GM12878 (cell line): Measurements from ENCODE around the gene IL27RA. TPM values are rescaled to one million over a fixed set of nuclear protein-coding genes. Genes with fewer than 3 reads are reported as not detected.

ENCODE experiments used
- ATAC-seq: fragments of 200-7000 bp; cut with Tn5 transposase; 3 replicates; pipeline ENCODE4 v1.9.1; 2020; ENCODE audit warnings: mild to moderate bottlenecking, moderate library complexity
- BruUV-seq: library from RNA; stranded (reverse); fragments of 400-500 nt; replicated peaks from 2 replicates; lab custom pipeline; 2021; lab: Mats Ljungman, UMichigan
- CTCF ChIA-PET: fragments of 300-600 bp; sonication (Branson Sonifier 250); formaldehyde crosslinking; extraction: SDS; loops from one replicate; lab custom pipeline; 2021; ENCODE audit warnings: inconsistent platforms; lab: Yijun Ruan, JAX
- POLR2A ChIA-PET: fragments of 350-600 bp; formaldehyde crosslinking; extraction: SDS; loops from one replicate; lab custom pipeline; 2021; ENCODE audit warnings: inconsistent platforms; lab: Charles Lee
- RAD21 ChIA-PET: fragments of 300-600 bp; sonication (Branson Sonifier 250); formaldehyde crosslinking; loops from one replicate; lab custom pipeline; 2023; ENCODE audit warnings: antibody characterized with exemption; ENCODE audit not compliant: unreplicated experiment; lab: Charles Lee
- SMC1A ChIA-PET: fragments of 300-600 bp; sonication (Branson Sonifier 250); formaldehyde crosslinking; loops from one replicate; lab custom pipeline; 2023; ENCODE audit not compliant: unreplicated experiment, uncharacterized antibody; lab: Charles Lee
- DNase-seq: peaks from one replicate; pipeline ENCODE4 v3.0.0-alpha.2; 2011; ENCODE audit warnings: low read depth, low spot score
- FAIRE-seq: peaks from 3 replicates; lab custom pipeline; 2011; peaks lifted over from hg19 to GRCh38; lab: Jason Lieb, UNC
- H2AFZ ChIP-seq: 2 replicates; pipeline ENCODE4 v1.6.0; 2011; ENCODE audit warnings: low read depth, low read length, control low read depth; ENCODE audit not compliant: control insufficient read depth
- H3K27ac ChIP-seq: 2 replicates; pipeline ENCODE4 v1.5.1; 2011; ENCODE audit warnings: control low read depth; ENCODE audit not compliant: control insufficient read depth, insufficient read depth
- H3K27me3 ChIP-seq, 2 experiments: replicated peaks in 1 of 2; 2 replicates each; pipeline versions ENCODE4 v1.6.0 to v1.6.1; 2011; ENCODE audit warnings: low read length in 1 of 2; ENCODE audit not compliant: control insufficient read depth in 2 of 2, insufficient read depth in 2 of 2
- H3K36me3 ChIP-seq, 2 experiments: 2 replicates each; pipeline ENCODE4 v1.5.1; 2011; ENCODE audit warnings: low read length in 1 of 2; ENCODE audit not compliant: control insufficient read depth in 2 of 2, insufficient read depth in 2 of 2
- H3K4me1 ChIP-seq: 2 replicates; pipeline ENCODE4 v1.6.1; 2011; ENCODE audit warnings: mild to moderate bottlenecking, low read length, moderate library complexity, mixed read lengths; ENCODE audit not compliant: control insufficient read depth, insufficient read depth
- H3K4me2 ChIP-seq: 2 replicates; pipeline ENCODE4 v1.6.0; 2011; ENCODE audit warnings: control low read depth; ENCODE audit not compliant: control insufficient read depth, insufficient read depth
- H3K4me3 ChIP-seq: fragments of 200-600 bp; sonication (generic); 2 replicates; pipeline ENCODE4 v1.5.1; 2016
- H3K79me2 ChIP-seq: 2 replicates; pipeline ENCODE4 v1.6.0; 2011; ENCODE audit warnings: low read length; ENCODE audit not compliant: control insufficient read depth, insufficient read depth
- H3K9ac ChIP-seq: 2 replicates; pipeline ENCODE4 v1.8.0; 2011; ENCODE audit warnings: low read length, control low read depth, mixed read lengths; ENCODE audit not compliant: control insufficient read depth, insufficient read depth
- H3K9me3 ChIP-seq: replicated peaks from 3 replicates; pipeline ENCODE4 v1.5.1; 2011; ENCODE audit warnings: mild to moderate bottlenecking, low read length; ENCODE audit not compliant: control insufficient read depth, insufficient read depth
- H4K20me1 ChIP-seq: 2 replicates; pipeline ENCODE4 v1.6.0; 2011; ENCODE audit not compliant: control insufficient read depth, insufficient read depth
- CREB1 ChIP-seq: IDR thresholded peaks from 2 replicates; pipeline ENCODE4 v1.6.1; 2012; ENCODE audit warnings: low read depth, mild to moderate bottlenecking, inconsistent platforms
- ETV6 ChIP-seq, 2 experiments: fragments of 450-650 bp in 1 of 2; IDR thresholded peaks in 1 of 2; conservative IDR thresholded peaks in 1 of 2; 2 replicates each; pipeline ENCODE4 v1.6.1; 2014; ENCODE audit warnings: antibody characterized with exemption in 1 of 2, borderline replicate concordance in 1 of 2, low read depth in 1 of 2, mild to moderate bottlenecking in 1 of 2, moderate library complexity in 1 of 2
- HSF1 ChIP-seq: fragments of 150-350 bp; IDR thresholded peaks from 2 replicates; pipeline ENCODE4 v1.6.1; 2014; ENCODE audit warnings: mild to moderate bottlenecking, low read depth, low read length
- IKZF2 ChIP-seq, 2 experiments: fragments of 450-650 bp; IDR thresholded peaks; 2 replicates each; pipeline ENCODE4 v1.6.1; 2017; ENCODE audit warnings: mild to moderate bottlenecking in 2 of 2, moderate library complexity in 2 of 2
- MTA2 ChIP-seq: fragments of 450-650 bp; IDR thresholded peaks from 2 replicates; pipeline ENCODE4 v1.6.1; 2016; ENCODE audit warnings: low read depth, mild to moderate bottlenecking, moderate library complexity
- SPI1 ChIP-seq: IDR thresholded peaks from 2 replicates; pipeline ENCODE4 v1.6.1; 2011; ENCODE audit warnings: low read depth, mild to moderate bottlenecking, low read length, moderate library complexity, borderline replicate concordance; ENCODE audit not compliant: insufficient read depth
- WGBS: methylation state at CpG from one replicate; pipeline ENCODE4 v1.1.6; 2016; ENCODE audit warnings: low lambda C conversion rate; ENCODE audit not compliant: insufficient replicate concordance, insufficient coverage; ENCODE audit errors: missing lambda C conversion rate; 5-methylcytosine and 5-hydroxymethylcytosine counted together
- in situ Hi-C: fragments of 300-500 bp; cut with MboI; formaldehyde crosslinking; loops from 9 replicates; pipeline ENCODE4 v1.14.3; 2018; ENCODE audit warnings: mixed read lengths
- intact Hi-C: fragments of 100-400 bp; cut with micrococcal nuclease; formaldehyde crosslinking; loops from one replicate; pipeline ENCODE4 v1.14.2; 2022; ENCODE audit not compliant: unreplicated experiment
- polyA plus RNA-seq, 11 experiments: library from polyadenylated mRNA; depleted of rRNA in 4 of 11; unstranded in 6 of 11; stranded (reverse) in 5 of 11; fragments of >200 nt; fragmentation: Nextera tagmentation in 4 of 11; fragmentation: Illumina TruSeq in 1 of 11; extraction: Ambion mirVana in 4 of 11; extraction: Trizol in 1 of 11; gene quantifications; 1 replicate in 1 of 11; 2 replicates in 10 of 11; pipeline versions ENCODE4 v1.2.1 to v1.2.3, GENCODE V29; 2011 to 2016; ENCODE audit warnings: inconsistent platforms in 2 of 11, missing spikeins in 2 of 11, low read depth in 1 of 11
- total RNA-seq, 4 experiments: library from RNA; depleted of rRNA in 3 of 4; stranded (reverse); fragments of >200 nt in 3 of 4; fragmentation: Illumina TruSeq in 1 of 4; extraction: Trizol in 1 of 4; gene quantifications; 2 replicates each; pipeline versions ENCODE4 v1.2.1 to v1.2.3, GENCODE V29; 2013 to 2021
- TF ChIP-seq, protein P1 (sequence below): fragments of 450-650 bp; conservative IDR thresholded peaks from 2 replicates; pipeline ENCODE4 v1.6.1; 2017; ENCODE audit warnings: mild to moderate bottlenecking, moderate library complexity
- TF ChIP-seq, protein P2 (sequence below): IDR thresholded peaks from 2 replicates; pipeline ENCODE4 v1.6.1; 2011; ENCODE audit warnings: low read depth, mild to moderate bottlenecking, low read length, moderate library complexity, borderline replicate concordance; ENCODE audit errors: extremely low read depth
- TF ChIP-seq, protein P3 (sequence below): IDR thresholded peaks from 2 replicates; pipeline ENCODE4 v1.6.1; 2012; ENCODE audit warnings: low read length, inconsistent platforms
- TF ChIP-seq, protein P4 (sequence below): IDR thresholded peaks from 2 replicates; pipeline ENCODE4 v1.6.1; 2011; ENCODE audit warnings: low read depth, low read length, improper control_type of control experiment, borderline replicate concordance
- TF ChIP-seq, protein P5 (sequence below): fragments of 450-650 bp; IDR thresholded peaks from 2 replicates; pipeline ENCODE4 v1.6.1; 2016; ENCODE audit warnings: mild to moderate bottlenecking

Gene IL27RA
- total and polyA plus RNA-seq, 10 of the 15 experiments (the other 5 are each of a cell fraction or from before 2014, with no cell fraction given): 8.4 to 63.5 (median 41.2) TPM

DNA sequence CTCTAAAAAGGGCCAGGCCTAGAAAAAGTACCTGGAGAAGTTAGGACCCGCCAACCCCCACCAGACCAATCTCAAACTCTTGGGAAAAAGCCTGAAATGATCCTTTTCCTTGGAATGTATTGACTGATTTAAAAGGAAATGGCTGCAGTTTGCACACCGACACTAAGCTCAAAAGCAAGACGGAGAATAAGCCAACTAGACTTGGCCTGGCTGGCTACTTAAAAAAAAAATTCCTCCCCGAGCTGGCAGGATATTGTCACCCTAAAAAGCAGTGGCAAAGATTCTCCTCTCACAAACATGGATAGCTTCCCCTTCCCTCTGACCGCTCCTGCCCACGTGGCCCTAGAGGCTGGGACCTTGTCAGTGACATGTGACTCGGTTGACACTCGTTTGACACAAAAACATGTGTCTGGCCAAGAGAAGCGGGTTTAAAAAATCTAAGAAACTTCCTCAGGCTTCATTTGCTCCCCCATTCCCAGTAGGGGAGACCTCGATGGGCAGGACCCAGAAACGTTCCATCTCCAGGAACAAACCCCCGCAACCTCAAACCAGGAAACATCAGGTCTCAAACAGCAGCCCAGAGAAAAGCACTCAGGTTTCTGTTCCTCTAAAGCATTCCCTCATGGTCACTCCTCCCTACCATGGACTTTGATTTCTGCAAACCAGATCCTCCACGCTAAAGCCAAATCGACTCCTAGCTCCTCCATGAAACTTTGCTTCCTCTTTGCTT lies 26.8 kb upstream of the IL27RA start:
- in situ Hi-C loops (no loop called here), intact Hi-C loops (loop anchor here (2.0 to 10.0 kb wide), 3 partner anchors 18 to 850 kb away; partner anchors contain the start of genes IER2 and STX10)
- Histone ChIP-seq H3K36me3 (no peaks in the 10 kb centered on the region), H3K27me3 (no peaks in the 10 kb centered on the region), H3K27ac (peak overlapping the region; percentile 80), H2AFZ (peak overlapping the region; percentile 85), H3K4me2 (peak overlapping the region; percentile 95), H3K4me3 (peak overlapping the region; percentile 69), H4K20me1 (no peaks in the 10 kb centered on the region), H3K79me2 (peaks cover 11% of the 10 kb centered on the region), H3K4me1 (peaks cover 47% of the 10 kb centered on the region), H3K9me3 (no peaks in the 10 kb centered on the region), H3K9ac (peak overlapping the region; percentile 61)
- DNase-seq (peak; percentile 34), ATAC-seq (no peak), FAIRE-seq (no peak)
- 11% methylated on average over 14 of the region's 14 CpGs for WGBS
- SMC1A ChIA-PET: interaction anchor here (0.6 to 4.0 kb wide), 10 partner anchors 9 to 275 kb away, joined by 3 to 18 read pairs (median 6); partner anchors contain the start of gene IL27RA
- CTCF ChIA-PET: interaction anchor here (0.6 to 5.1 kb wide), 10 partner anchors 9 to 981 kb away, joined by 3 to 30 read pairs (median 6); partner anchors contain the start of genes DCAF15 and IL27RA
- RAD21 ChIA-PET: interaction anchor here (0.8 to 4.6 kb wide), 10 partner anchors 7 to 132 kb away, joined by 3 to 35 read pairs (median 8); partner anchors contain the start of genes ASF1B, DCAF15 and IL27RA
- POLR2A ChIA-PET: interaction anchor here (0.7 to 4.9 kb wide), 13 partner anchors 11 to 77 kb away, joined by 3 to 49 read pairs (median 5); partner anchors contain the start of genes DCAF15 and IL27RA
- no TSS peak for BruUV-seq
- 0 out of 2 replicates have a peak, but pooled peaks have one; percentile 35 for TF ChIP-seq HSF1
- TF ChIP-seq, protein P1, sequence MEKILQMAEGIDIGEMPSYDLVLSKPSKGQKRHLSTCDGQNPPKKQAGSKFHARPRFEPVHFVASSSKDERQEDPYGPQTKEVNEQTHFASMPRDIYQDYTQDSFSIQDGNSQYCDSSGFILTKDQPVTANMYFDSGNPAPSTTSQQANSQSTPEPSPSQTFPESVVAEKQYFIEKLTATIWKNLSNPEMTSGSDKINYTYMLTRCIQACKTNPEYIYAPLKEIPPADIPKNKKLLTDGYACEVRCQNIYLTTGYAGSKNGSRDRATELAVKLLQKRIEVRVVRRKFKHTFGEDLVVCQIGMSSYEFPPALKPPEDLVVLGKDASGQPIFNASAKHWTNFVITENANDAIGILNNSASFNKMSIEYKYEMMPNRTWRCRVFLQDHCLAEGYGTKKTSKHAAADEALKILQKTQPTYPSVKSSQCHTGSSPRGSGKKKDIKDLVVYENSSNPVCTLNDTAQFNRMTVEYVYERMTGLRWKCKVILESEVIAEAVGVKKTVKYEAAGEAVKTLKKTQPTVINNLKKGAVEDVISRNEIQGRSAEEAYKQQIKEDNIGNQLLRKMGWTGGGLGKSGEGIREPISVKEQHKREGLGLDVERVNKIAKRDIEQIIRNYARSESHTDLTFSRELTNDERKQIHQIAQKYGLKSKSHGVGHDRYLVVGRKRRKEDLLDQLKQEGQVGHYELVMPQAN: 0 out of 2 replicates have a peak, but pooled peaks have one; percentile 32
- TF ChIP-seq, protein P2, sequence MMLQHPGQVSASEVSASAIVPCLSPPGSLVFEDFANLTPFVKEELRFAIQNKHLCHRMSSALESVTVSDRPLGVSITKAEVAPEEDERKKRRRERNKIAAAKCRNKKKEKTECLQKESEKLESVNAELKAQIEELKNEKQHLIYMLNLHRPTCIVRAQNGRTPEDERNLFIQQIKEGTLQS: 0 out of 2 replicates have a peak, but pooled peaks have one; percentile 5
- TF ChIP-seq, protein P3, sequence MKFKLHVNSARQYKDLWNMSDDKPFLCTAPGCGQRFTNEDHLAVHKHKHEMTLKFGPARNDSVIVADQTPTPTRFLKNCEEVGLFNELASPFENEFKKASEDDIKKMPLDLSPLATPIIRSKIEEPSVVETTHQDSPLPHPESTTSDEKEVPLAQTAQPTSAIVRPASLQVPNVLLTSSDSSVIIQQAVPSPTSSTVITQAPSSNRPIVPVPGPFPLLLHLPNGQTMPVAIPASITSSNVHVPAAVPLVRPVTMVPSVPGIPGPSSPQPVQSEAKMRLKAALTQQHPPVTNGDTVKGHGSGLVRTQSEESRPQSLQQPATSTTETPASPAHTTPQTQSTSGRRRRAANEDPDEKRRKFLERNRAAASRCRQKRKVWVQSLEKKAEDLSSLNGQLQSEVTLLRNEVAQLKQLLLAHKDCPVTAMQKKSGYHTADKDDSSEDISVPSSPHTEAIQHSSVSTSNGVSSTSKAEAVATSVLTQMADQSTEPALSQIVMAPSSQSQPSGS: no peak
- TF ChIP-seq, protein P4, sequence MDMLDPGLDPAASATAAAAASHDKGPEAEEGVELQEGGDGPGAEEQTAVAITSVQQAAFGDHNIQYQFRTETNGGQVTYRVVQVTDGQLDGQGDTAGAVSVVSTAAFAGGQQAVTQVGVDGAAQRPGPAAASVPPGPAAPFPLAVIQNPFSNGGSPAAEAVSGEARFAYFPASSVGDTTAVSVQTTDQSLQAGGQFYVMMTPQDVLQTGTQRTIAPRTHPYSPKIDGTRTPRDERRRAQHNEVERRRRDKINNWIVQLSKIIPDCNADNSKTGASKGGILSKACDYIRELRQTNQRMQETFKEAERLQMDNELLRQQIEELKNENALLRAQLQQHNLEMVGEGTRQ: peak; percentile 69
- peak in 1 of 2 experiments; percentile 33; a peak in 1 of 4 replicates for TF ChIP-seq ETV6 (conservative IDR thresholded peaks at IDR 0.05 in 1 of 2, IDR thresholded peaks at IDR 0.05 in 1 of 2; ENCODE audit: borderline replicate concordance in 1 of 2, low read depth in 1 of 2)
- TF ChIP-seq IKZF2 (IDR thresholded peaks at IDR 0.05): peak; percentile 93 to 94; a peak in 3 of 4 replicates
- TF ChIP-seq, protein P5, sequence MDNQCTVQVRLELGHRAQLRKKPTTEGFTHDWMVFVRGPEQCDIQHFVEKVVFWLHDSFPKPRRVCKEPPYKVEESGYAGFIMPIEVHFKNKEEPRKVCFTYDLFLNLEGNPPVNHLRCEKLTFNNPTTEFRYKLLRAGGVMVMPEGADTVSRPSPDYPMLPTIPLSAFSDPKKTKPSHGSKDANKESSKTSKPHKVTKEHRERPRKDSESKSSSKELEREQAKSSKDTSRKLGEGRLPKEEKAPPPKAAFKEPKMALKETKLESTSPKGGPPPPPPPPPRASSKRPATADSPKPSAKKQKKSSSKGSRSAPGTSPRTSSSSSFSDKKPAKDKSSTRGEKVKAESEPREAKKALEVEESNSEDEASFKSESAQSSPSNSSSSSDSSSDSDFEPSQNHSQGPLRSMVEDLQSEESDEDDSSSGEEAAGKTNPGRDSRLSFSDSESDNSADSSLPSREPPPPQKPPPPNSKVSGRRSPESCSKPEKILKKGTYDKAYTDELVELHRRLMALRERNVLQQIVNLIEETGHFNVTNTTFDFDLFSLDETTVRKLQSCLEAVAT: peak; percentile 92
- TF ChIP-seq MTA2: peak; percentile 49
- peak; percentile 92 for TF ChIP-seq SPI1
- peak; percentile 24; the same call in 1 of the 2 replicates for TF ChIP-seq CREB1
